ENCODE results near the gene SLC22A13. TPM values are rescaled to one million over a fixed set of nuclear protein-coding genes. Genes with fewer than 3 reads are reported as not detected.

Gene SLC22A13
- total RNA-seq, 2 donors from 2014 or later, result 0.99 to 2.2 TPM

DNA sequence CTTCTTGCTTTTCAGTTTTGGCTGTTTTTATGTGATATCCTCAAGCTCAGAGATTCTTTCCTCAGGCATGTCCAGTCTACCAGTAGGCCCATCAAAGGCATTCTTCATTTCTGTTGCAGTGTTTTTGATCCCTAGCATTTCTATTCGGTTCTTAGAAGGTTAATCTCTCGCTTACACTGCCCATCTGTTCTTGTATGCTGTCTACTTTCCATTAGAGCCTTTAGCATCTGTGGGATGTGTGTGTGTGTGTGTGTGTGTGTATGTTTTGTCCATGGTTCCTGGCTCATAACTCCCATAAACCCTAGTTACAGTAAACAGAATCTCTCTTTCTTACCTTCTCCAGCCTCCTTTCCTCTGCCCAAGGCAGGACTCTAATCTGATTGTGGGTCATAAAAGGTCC, 5.1 kb upstream of the SLC22A13 start:
- no peak for ATAC-seq (ENCODE audit: insufficient number of reproducible peaks, low FRiP score, low read depth)
- H3K27me3 ChIP-seq (replicated peaks; ENCODE audit: insufficient read depth), result no peaks in the 10 kb centered on the region
- DNase-seq (ENCODE audit: low spot score), result no peak
- no peaks in the 10 kb centered on the region for H3K4me1 ChIP-seq (ENCODE audit: control insufficient read depth in 1 of 2, low read depth in 2 of 2)
- no peak overlapping the region for H3K27ac ChIP-seq
- H3K36me3 ChIP-seq, result no peaks in the 10 kb centered on the region
- H3K9me3 ChIP-seq, result no peaks in the 10 kb centered on the region
- no peak overlapping the region for H3K4me3 ChIP-seq
- TF ChIP-seq, protein P1, sequence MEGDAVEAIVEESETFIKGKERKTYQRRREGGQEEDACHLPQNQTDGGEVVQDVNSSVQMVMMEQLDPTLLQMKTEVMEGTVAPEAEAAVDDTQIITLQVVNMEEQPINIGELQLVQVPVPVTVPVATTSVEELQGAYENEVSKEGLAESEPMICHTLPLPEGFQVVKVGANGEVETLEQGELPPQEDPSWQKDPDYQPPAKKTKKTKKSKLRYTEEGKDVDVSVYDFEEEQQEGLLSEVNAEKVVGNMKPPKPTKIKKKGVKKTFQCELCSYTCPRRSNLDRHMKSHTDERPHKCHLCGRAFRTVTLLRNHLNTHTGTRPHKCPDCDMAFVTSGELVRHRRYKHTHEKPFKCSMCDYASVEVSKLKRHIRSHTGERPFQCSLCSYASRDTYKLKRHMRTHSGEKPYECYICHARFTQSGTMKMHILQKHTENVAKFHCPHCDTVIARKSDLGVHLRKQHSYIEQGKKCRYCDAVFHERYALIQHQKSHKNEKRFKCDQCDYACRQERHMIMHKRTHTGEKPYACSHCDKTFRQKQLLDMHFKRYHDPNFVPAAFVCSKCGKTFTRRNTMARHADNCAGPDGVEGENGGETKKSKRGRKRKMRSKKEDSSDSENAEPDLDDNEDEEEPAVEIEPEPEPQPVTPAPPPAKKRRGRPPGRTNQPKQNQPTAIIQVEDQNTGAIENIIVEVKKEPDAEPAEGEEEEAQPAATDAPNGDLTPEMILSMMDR (IDR thresholded peaks at IDR 0.05), result no peak

GRCh38 chr3:38264353-38264771, 1.2 kb upstream of the SLC22A13 start:
- DNase-seq (ENCODE audit: low spot score) (no peak), ATAC-seq (ENCODE audit: insufficient number of reproducible peaks, low FRiP score, low read depth) (no peak)
- Histone ChIP-seq H3K27ac (no peak overlapping the region), H3K36me3 (no peaks in the 10 kb centered on the region), H3K9me3 (no peaks in the 10 kb centered on the region), H3K4me3 (no peak overlapping the region), H3K4me1 (ENCODE audit: control insufficient read depth in 1 of 2, low read depth in 2 of 2) (no peaks in the 10 kb centered on the region), H3K27me3 (replicated peaks; ENCODE audit: insufficient read depth) (no peaks in the 10 kb centered on the region)
- TF ChIP-seq, protein P1 (IDR thresholded peaks at IDR 0.05), result no peak

- Histone ChIP-seq H3K36me3 (no peaks in the 10 kb centered on the region), H3K4me3 (no peak overlapping the region), H3K9me3 (no peaks in the 10 kb centered on the region), H3K4me1 (ENCODE audit: control insufficient read depth in 1 of 2, low read depth in 2 of 2) (no peaks in the 10 kb centered on the region), H3K27ac (no peak overlapping the region), H3K27me3 (replicated peaks; ENCODE audit: insufficient read depth) (no peaks in the 10 kb centered on the region)
- ATAC-seq (ENCODE audit: insufficient number of reproducible peaks, low FRiP score, low read depth) (no peak), DNase-seq (ENCODE audit: low spot score) (no peak)
- TF ChIP-seq, protein P1 (IDR thresholded peaks at IDR 0.05), result no peak
Measured at GRCh38 chr3:38264779-38265178, 833 bp upstream of the SLC22A13 start.

DNA sequence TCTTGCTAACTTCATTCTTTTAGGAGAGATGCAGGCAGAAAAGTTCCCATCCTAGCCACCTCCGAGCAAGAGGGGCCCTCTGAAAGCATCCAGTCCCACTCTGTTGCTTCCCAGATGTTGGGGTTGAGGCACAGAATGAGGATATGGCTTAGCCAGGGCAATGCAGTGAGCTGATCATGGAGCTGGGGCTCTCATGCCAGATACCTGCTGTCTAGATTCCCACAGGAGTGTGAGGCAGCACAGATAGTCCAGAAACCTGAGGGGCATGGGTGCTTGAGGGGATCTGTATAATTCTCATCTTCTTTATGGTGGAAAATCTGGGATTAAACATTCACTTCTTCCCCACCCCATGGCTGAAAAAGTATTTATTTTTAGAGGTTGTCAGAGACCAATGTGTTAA, 1.2 kb downstream of the SLC22A13 start:
- Histone ChIP-seq H3K27me3 (replicated peaks; ENCODE audit: insufficient read depth) (no peaks in the 10 kb centered on the region), H3K36me3 (no peaks in the 10 kb centered on the region), H3K4me1 (ENCODE audit: control insufficient read depth in 1 of 2, low read depth in 2 of 2) (no peaks in the 10 kb centered on the region), H3K9me3 (no peaks in the 10 kb centered on the region), H3K4me3 (no peak overlapping the region), H3K27ac (no peak overlapping the region)
- DNase-seq (ENCODE audit: low spot score) (no peak), ATAC-seq (ENCODE audit: insufficient number of reproducible peaks, low FRiP score, low read depth) (no peak)
- TF ChIP-seq, protein P1 (IDR thresholded peaks at IDR 0.05), result no peak

- H3K4me1 ChIP-seq (ENCODE audit: control insufficient read depth in 1 of 2, low read depth in 2 of 2), result no peaks in the 10 kb centered on the region
- H3K9me3 ChIP-seq, result no peaks in the 10 kb centered on the region
- H3K36me3 ChIP-seq, result no peaks in the 10 kb centered on the region
- H3K4me3 ChIP-seq, result no peak overlapping the region
- ATAC-seq (ENCODE audit: insufficient number of reproducible peaks, low FRiP score, low read depth) (no peak), DNase-seq (ENCODE audit: low spot score) (no peak)
- TF ChIP-seq, protein P1 (IDR thresholded peaks at IDR 0.05), result no peak
- H3K27me3 ChIP-seq (replicated peaks; ENCODE audit: insufficient read depth), result no peaks in the 10 kb centered on the region
- no peak overlapping the region for H3K27ac ChIP-seq
Measured at GRCh38 chr3:38267662-38268061, 2.0 kb downstream of the SLC22A13 start.
